Measurements from ENCODE around the gene CNIH2.
"Not testable (repeated sequence)": the region's sequence is repeated elsewhere in the genome, so short reads cannot be mapped to it uniquely, and the experiment has no call there.

Gene CNIH2

GRCh38 chr11:66291706-66292542 lies 13.9 kb downstream of the CNIH2 start, which contains the start of gene TMEM151A:
TSS of gene TMEM151A (plus strand) at chr11:66291894. CDS start at chr11:66292014, 120 bp downstream.
- DNase-seq (ENCODE audit: low read depth), result no peak

- DNase-seq (ENCODE audit: low read depth), result no peak
These were observed 14.8 kb downstream of the CNIH2 start for GRCh38 chr11:66292543-66293332.

- no peak for DNase-seq (ENCODE audit: low read depth)
These were observed 15.4 kb downstream of the CNIH2 start for GRCh38 chr11:66293352-66293751.

DNA sequence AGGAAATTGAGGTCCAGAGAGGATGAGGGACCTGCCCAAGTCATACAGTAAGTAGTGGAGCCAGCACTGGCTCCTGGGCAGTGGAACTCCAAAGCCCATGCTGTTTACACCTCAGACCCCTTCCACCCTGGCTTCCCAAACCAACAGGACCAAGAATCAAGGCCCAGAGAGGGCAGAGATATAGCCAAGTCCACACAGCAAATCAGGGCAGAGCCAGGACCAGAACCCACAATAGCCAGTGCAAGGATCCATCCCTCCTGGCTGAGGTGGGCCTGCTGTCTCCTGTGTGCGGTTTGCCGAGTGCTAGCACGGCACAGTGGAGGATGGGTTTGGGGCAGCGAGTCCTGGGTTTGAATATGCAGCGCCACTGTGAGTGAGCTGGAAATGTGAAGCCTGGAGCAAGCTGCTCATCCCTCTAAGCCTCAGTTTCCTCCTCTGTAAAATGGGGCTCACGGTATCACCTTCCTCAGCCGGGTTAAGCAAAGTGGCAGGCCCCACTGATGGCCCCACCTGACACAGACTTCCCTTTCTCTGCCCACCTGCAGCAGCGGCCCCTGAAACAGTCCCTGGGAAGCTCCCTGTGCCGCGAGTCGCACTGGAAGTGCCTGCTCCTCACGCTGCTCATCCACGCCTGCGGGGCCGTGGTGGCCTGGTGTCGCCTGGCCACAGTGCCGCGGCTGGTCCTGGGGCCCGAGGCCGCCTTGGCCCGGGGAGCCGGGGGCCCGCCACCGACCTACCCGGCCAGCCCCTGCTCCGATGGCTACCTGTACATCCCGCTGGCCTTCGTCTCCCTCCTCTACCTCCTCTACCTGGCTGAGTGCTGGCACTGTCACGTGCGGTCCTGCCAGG lies 16.0 kb downstream of the CNIH2 start:
- DNase-seq (ENCODE audit: low read depth), result no peak

- DNase-seq (ENCODE audit: low read depth), result no peak
These were observed 16.9 kb downstream of the CNIH2 start for GRCh38 chr11:66294626-66295620.

GRCh38 chr11:66297610-66298009 lies 19.6 kb downstream of the CNIH2 start:
- DNase-seq (ENCODE audit: low read depth), result no peak

DNA sequence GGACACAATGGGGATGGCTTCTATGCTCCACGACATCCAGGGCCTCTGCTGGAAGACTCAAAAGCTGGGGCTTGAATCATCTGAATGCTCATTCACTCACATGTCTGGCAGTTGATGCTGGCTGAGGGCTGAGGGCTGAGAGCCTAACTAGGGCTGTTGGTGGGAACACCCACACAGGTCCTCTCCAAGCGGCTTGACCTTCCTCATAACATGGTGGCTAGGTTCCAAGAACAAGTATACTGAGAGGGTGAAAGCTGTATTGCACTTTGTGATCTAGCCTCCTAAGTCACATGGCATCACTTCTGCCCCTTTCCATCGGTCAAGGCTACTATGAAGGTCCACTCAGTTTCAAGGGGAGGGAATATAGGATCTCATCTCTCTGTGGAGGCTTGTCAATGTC lies 21.2 kb downstream of the CNIH2 start:
- no peak for DNase-seq (ENCODE audit: low read depth)

DNA sequence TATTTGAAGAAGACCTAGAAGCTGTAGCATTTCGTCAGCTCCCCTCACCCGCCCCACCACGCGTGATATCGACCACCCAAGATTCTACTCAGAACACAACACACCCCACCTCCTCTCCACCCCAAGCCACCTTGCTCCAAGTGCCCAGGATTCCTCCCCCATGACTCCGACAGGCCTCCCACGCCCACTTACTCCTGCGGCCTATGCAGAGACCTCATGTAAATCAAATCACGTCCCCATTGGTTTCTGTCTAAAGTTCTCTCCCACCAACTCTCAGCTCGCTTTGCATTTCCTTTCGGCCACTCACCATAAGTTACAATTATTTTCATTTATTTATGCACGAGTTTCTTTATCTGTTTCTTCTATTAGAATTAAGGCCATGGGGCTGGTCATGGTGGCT lies 24.7 kb downstream of the CNIH2 start:
- DNase-seq (ENCODE audit: low read depth), result no peak

DNA sequence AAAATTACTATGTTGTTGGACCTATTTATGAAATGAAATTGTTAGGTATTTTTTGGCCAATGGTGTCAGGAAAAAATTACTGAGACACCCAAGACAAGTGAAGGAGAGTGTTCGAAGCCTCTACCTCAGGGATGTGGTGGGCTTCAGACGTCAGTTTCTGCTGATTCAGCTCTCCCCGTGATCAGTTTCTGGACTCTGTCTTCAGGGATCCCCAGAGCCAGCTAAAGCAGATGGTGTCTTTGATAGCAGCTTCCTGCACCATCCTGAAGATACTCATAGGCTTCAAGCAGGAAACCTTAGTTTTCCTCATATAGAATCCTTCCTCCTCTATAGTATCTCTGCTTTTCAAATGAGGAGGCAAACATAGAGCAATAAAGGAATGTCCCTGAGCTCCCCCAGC lies 31.5 kb downstream of the CNIH2 start:
- DNase-seq (ENCODE audit: low read depth), result no peak

- DNase-seq (ENCODE audit: low read depth), result no peak
These were observed 32.3 kb downstream of the CNIH2 start for GRCh38 chr11:66310324-66310723.

- not testable (repeated sequence) for DNase-seq (ENCODE audit: low read depth)
These were observed 32.9 kb downstream of the CNIH2 start for GRCh38 chr11:66310803-66311440.

- no peak for DNase-seq (ENCODE audit: low read depth)
These were observed 33.5 kb downstream of the CNIH2 start for GRCh38 chr11:66311470-66311964.

DNA sequence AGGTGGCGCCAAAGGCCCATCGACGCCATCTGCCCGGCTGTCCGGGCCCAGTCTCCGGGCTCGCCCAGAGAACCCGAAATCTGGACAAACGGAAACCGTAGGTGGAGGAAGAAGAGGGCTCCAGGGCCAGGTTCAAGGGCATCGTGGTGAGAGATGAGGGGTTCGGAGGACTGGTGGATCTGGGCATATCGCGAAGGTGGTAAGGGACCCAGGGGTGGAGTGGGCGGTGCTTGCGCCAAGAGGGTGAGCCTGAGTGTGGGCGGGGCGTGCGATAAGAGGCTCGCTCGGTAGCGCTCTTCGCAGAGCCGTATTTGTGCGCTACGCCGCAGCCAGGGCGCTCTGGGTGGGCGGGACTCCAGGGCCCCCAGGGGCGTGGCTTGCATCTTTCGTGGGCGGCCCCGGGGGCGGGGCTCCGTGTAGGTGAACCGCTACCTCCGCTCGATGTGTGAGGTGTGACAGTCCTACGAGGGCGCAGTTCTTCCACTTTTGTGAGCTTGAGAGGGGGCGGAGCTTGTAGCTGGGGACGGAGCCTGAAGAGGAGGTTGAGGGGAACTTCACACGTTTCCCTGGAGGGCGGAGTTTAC lies 34.1 kb downstream of the CNIH2 start:
- DNase-seq (ENCODE audit: low read depth), result peak; percentile 96

- peak; percentile 99 for DNase-seq (ENCODE audit: low read depth)
These were observed 34.8 kb downstream of the CNIH2 start for GRCh38 chr11:66312549-66313320.

GRCh38 chr11:66313321-66314185 lies 35.6 kb downstream of the CNIH2 start:
- no peak for DNase-seq (ENCODE audit: low read depth)

DNA sequence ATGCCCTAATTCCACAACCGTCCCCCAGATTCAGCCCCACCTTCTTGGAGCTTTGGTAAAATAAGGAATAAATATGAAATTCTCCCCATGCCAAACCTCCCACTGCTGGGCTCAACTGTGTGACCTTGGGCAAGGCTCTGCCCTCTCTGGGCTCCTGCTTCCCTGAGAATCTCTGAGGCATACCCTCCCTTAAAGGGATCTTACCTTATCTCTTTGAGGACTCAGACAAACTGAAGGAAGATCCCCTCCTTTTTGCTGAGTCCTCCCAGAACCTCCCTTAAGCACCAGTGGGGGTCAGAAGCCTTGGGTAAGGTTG lies 36.2 kb downstream of the CNIH2 start:
- DNase-seq (ENCODE audit: low read depth), result no peak

- no peak for DNase-seq (ENCODE audit: low read depth)
These were observed 36.9 kb downstream of the CNIH2 start for GRCh38 chr11:66314561-66315497.

All from activated gamma-delta T cell treated with anti-CD3 and anti-CD28 coated beads, Interleukin-2, amount 50 U/mL, for 16 hours (primary cell).